Lung microvascular endothelial cell (primary cell): ENCODE results near the gene KIF26A. TPM values are rescaled to one million over a fixed set of nuclear protein-coding genes. Genes with fewer than 3 reads are reported as not detected.
"Not testable (repeated sequence)": the region's sequence is repeated elsewhere in the genome, so short reads cannot be mapped to it uniquely, and the experiment has no call there.

Source experiments
- DNase-seq, 2 donors: peaks; one replicate each; pipeline versions ENCODE4 v3.0.0 to v3.0.0-alpha.2; 2010; ENCODE audit warnings: low read depth in 2 of 2
- total RNA-seq: library from RNA; depleted of rRNA; stranded (reverse); fragments of >200 nt; gene quantifications from 2 replicates; pipeline ENCODE4 v1.2.1, GENCODE V29; 2014

The KIF26A gene
- total RNA-seq, 1 donor from 2014 or later = 24.0 TPM

DNA sequence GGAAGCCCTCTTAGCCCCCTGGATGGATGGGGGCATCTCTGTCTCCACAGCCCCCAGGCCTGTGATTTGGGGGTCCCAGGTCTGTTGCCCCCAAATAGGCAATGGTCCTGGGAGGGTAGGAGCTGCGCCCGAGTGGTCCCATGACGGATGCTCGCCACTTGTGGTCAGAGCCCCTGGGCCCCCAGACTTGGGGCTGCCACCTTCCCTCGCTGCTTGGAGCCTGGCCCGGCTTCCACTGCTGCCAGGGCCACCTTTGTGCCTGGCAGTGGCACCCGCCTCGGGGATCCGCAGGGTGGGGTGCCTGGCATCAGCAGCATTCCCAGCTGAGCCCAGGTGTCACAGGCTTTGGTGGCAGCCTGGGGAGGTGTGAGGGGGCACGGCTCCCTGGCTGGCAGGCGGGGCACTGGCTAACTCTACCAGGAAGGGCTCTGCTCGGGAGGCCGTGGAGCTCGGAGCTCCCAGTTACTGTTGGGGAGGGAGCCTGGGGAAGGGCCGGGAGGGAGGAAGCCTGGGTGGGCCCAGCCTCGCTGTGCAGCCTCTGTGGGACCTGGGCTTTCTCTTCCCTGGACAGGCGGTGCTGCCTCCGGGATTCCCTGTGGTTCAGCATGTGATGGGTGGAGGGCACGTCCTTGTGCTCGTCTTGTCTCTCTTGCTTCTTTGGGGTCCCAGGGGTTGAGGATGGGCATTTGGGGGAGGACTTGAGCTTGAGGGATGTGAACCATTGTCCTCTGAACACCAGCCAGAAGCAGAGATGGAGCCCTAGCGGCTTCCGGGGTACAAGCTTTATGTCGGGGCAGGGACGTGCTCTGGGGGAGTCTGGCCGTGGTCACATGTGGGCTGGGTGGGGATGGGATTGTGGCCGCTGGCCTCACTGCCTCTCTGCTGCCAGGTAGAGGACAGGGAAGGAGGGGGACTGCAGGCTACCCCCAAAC is 5.4 kb downstream of the KIF26A start:
- no peak for DNase-seq

DNA sequence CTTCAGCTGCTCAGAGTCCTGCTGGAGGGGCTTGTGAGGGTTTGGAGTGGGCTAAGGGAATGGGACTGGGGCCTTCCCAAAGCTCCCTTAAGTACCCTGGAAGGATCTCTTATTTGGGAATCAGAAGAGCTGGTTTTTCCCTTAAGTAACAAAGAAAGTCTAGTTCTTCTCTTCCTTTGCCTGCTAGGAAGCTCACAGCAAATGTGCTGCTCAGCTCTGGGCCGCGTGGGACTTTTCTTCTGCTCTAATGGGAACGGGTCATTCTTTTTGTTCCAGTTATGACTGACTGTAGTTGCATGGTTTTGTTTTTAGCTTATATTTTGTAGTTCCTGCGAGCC is 6.0 kb downstream of the KIF26A start:
- no peak for DNase-seq

- DNase-seq = no peak
These were observed 6.8 kb downstream of the KIF26A start for GRCh38 chr14:104144911-104145825.

GRCh38 chr14:104145826-104146601 is 7.6 kb downstream of the KIF26A start:
- DNase-seq = no peak

- DNase-seq = no peak
These were observed 8.4 kb downstream of the KIF26A start for GRCh38 chr14:104146651-104147345.

DNA sequence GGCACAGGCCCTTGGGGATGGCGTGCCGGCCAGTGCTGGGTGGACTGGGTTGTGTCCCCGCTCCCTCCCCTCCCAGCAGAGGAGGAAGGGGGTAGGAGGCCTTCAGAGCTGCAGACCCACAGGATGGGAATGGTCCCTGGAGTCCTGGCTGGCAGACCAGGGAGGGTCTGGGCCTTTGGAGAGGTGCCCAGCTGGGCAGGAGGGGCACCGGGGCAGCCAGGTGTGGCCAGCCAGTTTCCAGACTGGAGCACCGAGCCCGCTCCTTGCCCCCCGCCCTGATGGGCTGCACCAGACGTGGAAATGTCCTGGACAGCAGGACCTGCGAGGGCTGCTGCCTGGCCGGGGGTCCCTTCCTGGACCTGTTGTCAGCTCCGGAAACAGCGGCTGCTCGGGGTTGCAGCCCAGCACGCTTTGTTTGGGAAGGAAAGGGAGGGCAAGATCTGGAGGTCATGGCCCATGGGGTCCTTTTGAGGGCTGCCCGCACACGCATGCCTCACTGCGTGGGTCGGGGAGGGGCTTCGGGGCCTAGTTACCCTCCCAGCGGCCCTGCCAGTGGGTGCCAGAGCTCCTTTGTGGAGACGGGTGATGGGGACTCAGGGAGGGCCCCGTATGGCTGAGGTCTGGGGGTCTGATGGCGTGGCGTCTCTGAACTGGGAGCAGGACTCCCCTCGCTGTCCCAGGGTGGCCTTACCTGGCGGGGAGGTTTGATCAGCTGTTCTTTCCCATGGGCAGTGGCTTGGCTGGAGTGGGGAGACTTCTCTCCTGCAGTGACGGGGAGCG is 9.1 kb downstream of the KIF26A start:
- DNase-seq = peak in 1 of 2 donors; percentile 61

DNA sequence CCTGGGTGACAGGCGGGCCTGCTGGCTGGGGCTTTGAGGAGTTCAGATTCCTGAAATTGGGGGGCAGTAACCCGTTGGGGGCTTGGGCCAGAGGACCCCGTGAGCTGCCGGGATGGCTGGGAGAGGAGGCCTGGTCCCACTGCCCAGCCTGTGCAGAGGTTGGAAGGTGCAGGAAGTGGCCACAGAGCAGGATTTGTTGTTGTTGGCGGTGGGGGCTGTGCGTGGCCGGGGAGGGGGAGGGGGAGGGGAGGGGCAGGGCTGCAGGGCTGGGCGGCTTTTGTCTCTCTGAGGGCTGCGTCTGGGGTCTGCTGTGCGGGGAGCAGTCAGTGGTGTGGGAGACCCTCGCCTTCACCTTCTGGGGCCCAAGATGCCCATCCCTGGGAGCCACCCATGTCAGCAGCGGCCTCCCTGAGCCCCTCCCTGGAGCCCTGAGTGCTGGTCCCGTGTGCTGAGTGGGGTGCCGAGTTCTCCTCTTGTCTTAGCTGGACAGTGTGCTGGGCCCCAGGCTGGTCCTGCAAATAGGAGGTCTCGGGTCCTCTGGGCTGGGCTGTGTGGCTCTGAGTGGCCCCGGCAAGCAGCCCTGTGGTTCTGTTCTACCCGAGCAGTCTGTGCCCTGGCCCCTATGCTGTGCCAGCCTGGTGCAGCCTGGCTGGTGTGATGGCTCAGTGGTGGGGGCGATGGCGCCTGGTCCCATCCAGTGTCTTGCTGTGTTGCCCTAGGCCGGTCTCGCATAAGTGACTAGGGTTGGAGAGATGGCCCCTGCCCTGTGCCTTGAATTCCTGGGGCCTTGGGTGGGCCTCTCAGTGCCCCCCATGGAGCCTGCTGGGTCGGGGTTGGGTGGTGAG is 10.3 kb downstream of the KIF26A start:
- peak in 1 of 2 donors; percentile 81 for DNase-seq

DNA sequence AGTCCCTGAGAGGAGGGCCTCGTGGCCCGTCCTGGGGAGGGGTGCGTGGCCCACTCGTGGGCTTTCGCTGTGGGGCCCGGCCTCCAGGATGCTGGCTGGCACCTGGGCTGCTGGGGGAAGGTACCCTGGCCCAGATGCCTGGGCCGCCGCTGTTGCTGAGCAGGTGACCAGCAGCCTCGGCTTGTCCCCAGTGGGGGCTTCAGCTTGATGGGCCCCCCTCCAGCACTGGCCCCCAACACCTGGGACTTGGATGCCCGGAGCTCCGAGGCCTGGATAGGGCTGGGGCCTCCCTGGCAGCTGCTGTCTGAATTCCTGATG is 10.8 kb downstream of the KIF26A start:
- DNase-seq = no peak

GRCh38 chr14:104149617-104150135 is 11.3 kb downstream of the KIF26A start:
- peak; percentile 8 to 96 for DNase-seq

- DNase-seq = no peak
These were observed 12.0 kb downstream of the KIF26A start for GRCh38 chr14:104150136-104151025.

GRCh38 chr14:104151026-104151381 is 12.6 kb downstream of the KIF26A start:
- DNase-seq = no peak

GRCh38 chr14:104151566-104152245 is 13.3 kb downstream of the KIF26A start:
- DNase-seq = no peak

DNA sequence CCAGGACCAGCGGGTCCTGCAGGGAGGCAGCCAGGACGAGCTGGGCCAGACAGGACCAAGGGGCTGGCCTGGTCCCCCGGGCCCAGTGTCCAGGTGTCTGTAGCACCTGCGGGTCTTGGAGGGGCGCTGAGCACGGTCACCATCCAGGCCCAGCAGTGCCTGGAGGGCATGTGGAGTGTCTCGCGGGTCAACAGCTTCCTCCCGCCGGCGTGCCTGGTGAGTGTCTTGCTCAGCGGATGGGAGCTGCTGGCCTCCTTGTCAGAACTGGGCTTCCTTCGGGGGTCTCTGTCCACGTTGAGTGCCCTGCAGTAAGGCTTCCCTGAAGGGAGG is 13.8 kb downstream of the KIF26A start:
- DNase-seq = no peak

DNA sequence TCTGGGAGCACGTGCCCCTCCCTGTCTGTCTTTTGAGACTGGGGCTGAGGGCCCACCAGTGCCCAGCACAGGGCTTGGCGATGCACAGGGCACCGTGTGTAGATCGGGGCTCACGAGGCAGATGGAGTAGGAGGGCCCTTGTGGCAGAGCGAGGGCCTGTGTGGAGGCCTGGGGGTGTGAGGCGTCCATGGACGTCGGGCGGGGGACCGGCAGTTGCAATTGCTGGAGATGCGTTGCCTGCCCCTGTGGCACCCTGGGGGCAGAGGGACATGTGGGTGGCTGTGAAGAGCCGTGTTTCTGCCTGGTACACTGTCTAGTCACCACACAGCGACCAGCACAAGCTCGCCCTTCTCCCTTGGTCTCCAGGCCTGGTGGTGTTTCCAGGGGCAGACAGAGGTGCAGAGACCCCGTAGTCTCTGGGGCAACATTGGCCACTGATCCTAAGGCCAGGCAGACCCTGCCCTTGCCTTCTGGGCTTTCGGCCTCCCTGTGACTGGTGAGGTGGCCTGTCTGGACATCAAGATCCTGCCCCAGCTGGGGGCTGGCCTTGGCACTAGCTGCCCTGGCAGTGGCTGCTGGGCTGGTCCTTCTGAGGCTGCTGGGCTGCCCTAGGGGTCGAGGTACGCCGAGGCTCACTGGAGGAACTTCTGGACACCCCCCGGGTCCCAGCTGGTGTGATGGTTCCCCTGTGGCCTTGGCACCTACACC is 14.5 kb downstream of the KIF26A start:
- DNase-seq = no peak

DNA sequence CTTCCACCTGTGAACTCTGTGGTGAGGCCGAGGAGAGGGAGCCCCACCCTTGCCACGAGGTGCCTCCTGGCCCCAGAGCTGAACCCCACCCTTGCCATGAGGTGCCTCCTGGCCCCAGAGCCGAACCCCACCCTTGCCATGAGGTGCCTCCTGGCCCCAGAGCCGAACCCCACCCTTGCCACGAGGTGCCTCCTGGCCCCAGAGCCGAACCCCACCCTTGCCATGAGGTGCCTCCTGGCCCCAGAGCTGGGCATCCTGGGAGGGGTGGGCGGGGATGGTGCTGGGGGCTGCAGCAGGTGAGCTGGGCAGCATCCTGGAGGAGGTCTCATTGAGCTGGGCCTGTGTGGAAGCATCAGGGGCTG is 15.0 kb downstream of the KIF26A start:
- DNase-seq = not testable (repeated sequence)

DNA sequence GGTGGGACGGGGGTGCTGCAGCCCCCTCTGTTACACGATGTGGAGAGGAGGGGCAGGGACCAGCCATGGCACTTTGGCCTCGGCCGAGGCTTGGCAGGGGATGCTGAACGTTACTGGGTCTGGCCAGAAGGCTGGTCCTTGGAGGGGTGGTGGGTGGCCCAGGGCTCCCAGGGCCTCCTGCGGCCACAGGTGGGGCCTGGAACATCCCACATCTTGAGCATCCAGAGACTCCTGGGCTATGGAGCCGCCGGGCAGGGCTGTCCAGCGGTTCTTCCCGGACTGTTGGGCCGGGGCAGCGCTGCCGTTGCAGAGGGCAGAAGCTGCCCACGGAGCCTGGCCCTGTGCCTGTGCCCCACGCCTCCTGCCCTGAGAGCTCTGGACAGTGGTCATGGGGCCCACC is 15.9 kb downstream of the KIF26A start:
- DNase-seq = no peak

DNA sequence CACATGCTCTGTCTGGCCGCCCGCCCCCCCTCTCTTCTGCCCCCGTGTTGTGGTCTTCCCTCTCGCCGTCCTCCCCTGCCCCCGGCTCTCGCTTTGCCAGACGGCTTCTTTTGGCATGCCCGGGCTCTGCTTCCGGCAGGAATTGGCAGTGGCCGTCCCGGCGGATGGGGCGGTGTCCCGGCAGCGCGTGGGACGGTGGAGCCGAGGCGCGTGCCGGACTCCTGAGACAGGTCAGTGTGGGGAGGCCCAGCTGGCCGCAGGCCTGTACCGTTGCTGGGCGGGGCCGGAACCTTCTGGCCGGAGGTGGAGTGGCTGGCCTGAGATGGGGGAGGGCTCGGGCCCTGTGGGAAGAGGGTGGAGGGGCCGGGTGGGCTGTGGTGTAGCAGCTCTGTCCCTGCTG is 17.1 kb downstream of the KIF26A start:
- DNase-seq = peak; percentile 4 to 88
